K562 (cell line): ENCODE data around the gene ARF1. TPM values are rescaled to one million over a fixed set of nuclear protein-coding genes. Genes with fewer than 3 reads are reported as not detected.

ENCODE experiments used
- ATAC-seq: fragments of 200-7000 bp; cut with Tn5 transposase; 3 replicates; pipeline ENCODE4 v1.9.1; 2020; ENCODE audit warnings: moderate library complexity
- BruUV-seq: library from RNA; stranded (reverse); fragments of 400-500 nt; replicated peaks from 2 replicates; lab custom pipeline; 2021; lab: Mats Ljungman, UMichigan
- CTCF ChIA-PET: fragments of 300-600 bp; formaldehyde crosslinking; extraction: SDS; loops from one replicate; lab custom pipeline; 2021; ENCODE audit warnings: low intra/inter-chr PET ratio; lab: Yijun Ruan, JAX
- POLR2A ChIA-PET: fragments of 300-600, 350-650 bp; sonication (Branson Sonifier 250); formaldehyde crosslinking; extraction: SDS; loops from one replicate; lab custom pipeline; 2021; ENCODE audit warnings: antibody characterized with exemption, inconsistent platforms; lab: Yijun Ruan, JAX
- DNase-seq, 4 experiments: peaks; one replicate each; pipeline versions ENCODE4 v3.0.0 to v3.0.0-alpha.2; 2011 to 2018; ENCODE audit warnings: low spot score in 3 of 4, mixed read lengths in 3 of 4; ENCODE audit errors: extremely low read depth in 1 of 4
- FAIRE-seq: peaks from 2 replicates; lab custom pipeline; 2011; peaks lifted over from hg19 to GRCh38; lab: Jason Lieb, UNC
- H2AFZ ChIP-seq: 2 replicates; pipeline ENCODE4 v1.6.0; 2011; ENCODE audit warnings: low read depth, low read length, control low read depth, inconsistent platforms
- H3K27ac ChIP-seq: fragments of 200-600 bp; 3 replicates; pipeline ENCODE4 v1.8.0; 2011; ENCODE audit warnings: low read depth, mild to moderate bottlenecking, control low read depth, inconsistent platforms, low read length, moderate library complexity, mixed read lengths; ENCODE audit errors: extremely low read depth
- H3K27me3 ChIP-seq, 2 experiments: fragments of 300-600 bp in 1 of 2; 2 replicates in 1 of 2; 3 replicates in 1 of 2; pipeline versions ENCODE4 v1.6.0 to v1.8.0; 2011; ENCODE audit warnings: inconsistent platforms in 2 of 2, low read length in 2 of 2, mild to moderate bottlenecking in 1 of 2, mixed read lengths in 1 of 2, moderate library complexity in 1 of 2; ENCODE audit not compliant: control insufficient read depth in 2 of 2, insufficient read depth in 2 of 2
- H3K36me3 ChIP-seq: fragments of 300-600 bp; 3 replicates; pipeline ENCODE4 v1.8.0; 2011; ENCODE audit warnings: mild to moderate bottlenecking, low read length, inconsistent platforms; ENCODE audit not compliant: control insufficient read depth, insufficient read depth
- H3K4me1 ChIP-seq, 2 experiments: fragments of 200-600 bp in 1 of 2; replicated peaks in 1 of 2; 2 replicates in 1 of 2; 3 replicates in 1 of 2; pipeline versions ENCODE4 v1.5.1 to v1.8.0; 2011; ENCODE audit warnings: inconsistent platforms in 2 of 2, low read length in 2 of 2, mild to moderate bottlenecking in 1 of 2, mixed read lengths in 1 of 2, moderate library complexity in 1 of 2; ENCODE audit not compliant: control insufficient read depth in 2 of 2, insufficient read depth in 2 of 2
- H3K4me2 ChIP-seq: 2 replicates; pipeline ENCODE4 v1.6.1; 2011; ENCODE audit warnings: low read length, control low read depth, inconsistent platforms, mixed read lengths; ENCODE audit not compliant: insufficient read depth
- H3K4me3 ChIP-seq: fragments of 200-600 bp; sonication (generic), shearing (Covaris generic); 2 replicates; pipeline ENCODE4 v1.5.1; 2016; ENCODE audit warnings: control low read depth, inconsistent platforms
- H3K79me2 ChIP-seq: fragments of 200-600 bp; 3 replicates; pipeline ENCODE4 v1.8.0; 2011; ENCODE audit warnings: low read length, inconsistent platforms; ENCODE audit not compliant: control insufficient read depth, insufficient read depth
- H3K9ac ChIP-seq, 2 experiments: 2 replicates each; pipeline versions ENCODE4 v1.6.0 to v1.6.1; 2011; ENCODE audit warnings: low read depth in 2 of 2, low read length in 2 of 2, control low read depth in 1 of 2, inconsistent platforms in 1 of 2, mild to moderate bottlenecking in 1 of 2, mixed read lengths in 1 of 2; ENCODE audit not compliant: insufficient read depth in 1 of 2
- H3K9me1 ChIP-seq: one replicate; pipeline ENCODE4 v1.6.0; 2011; ENCODE audit warnings: inconsistent platforms, mild to moderate bottlenecking, low read length, moderate library complexity; ENCODE audit not compliant: control insufficient read depth, insufficient read depth
- H3K9me3 ChIP-seq: replicated peaks from 2 replicates; pipeline ENCODE4 v1.5.1; 2011; ENCODE audit warnings: low read depth, low read length, inconsistent platforms; ENCODE audit not compliant: control insufficient read depth, insufficient read depth
- H4K20me1 ChIP-seq: replicated peaks from 2 replicates; pipeline ENCODE4 v1.6.1; 2011; ENCODE audit warnings: low read length, inconsistent platforms, mixed read lengths; ENCODE audit not compliant: control insufficient read depth, insufficient read depth
- CREM ChIP-seq: IDR thresholded peaks from 2 replicates; pipeline ENCODE4 v1.6.1; 2014; ENCODE audit warnings: antibody characterized with exemption, low read depth
- POLR2G ChIP-seq: fragments of 200-400 bp; formaldehyde crosslinking; IDR thresholded peaks from 2 replicates; pipeline ENCODE4 v1.6.1; 2017; ENCODE audit warnings: low read depth, mild to moderate bottlenecking, antibody characterized with exemption, low read length, moderate library complexity
- TAF15 ChIP-seq: fragments of 200-400 bp; formaldehyde crosslinking; IDR thresholded peaks from 2 replicates; pipeline ENCODE4 v1.6.1; 2017; ENCODE audit warnings: mild to moderate bottlenecking, low read depth, low read length, moderate library complexity
- WGBS: fragments of 100-300 bp; shearing (Covaris generic); methylation state at CpG from one replicate; pipeline ENCODE4 v1.1.6; 2016; ENCODE audit warnings: low coverage, mixed read lengths; ENCODE audit not compliant: insufficient coverage; ENCODE audit errors: missing lambda C conversion rate; 5-methylcytosine and 5-hydroxymethylcytosine counted together
- in situ Hi-C: fragments of 300-500 bp; cut with MboI; formaldehyde crosslinking; loops from 4 replicates; pipeline ENCODE4 v1.15.0; 2018; ENCODE audit warnings: inconsistent platforms, mixed read lengths
- intact Hi-C: fragments of 100-400 bp; cut with micrococcal nuclease; formaldehyde crosslinking; loops from 2 replicates; pipeline ENCODE4 v1.14.2; 2022
- polyA plus RNA-seq, 8 experiments: library from polyadenylated mRNA; depleted of rRNA in 4 of 8; stranded (reverse) in 5 of 8; unstranded in 3 of 8; fragments of >200 nt; fragmentation: Nextera tagmentation in 2 of 8; fragmentation: Illumina TruSeq in 1 of 8; extraction: Ambion mirVana in 2 of 8; extraction: Trizol in 1 of 8; gene quantifications; 2 replicates each; pipeline versions ENCODE4 v1.2.1 to v1.2.3, GENCODE V29; 2011 to 2014; ENCODE audit warnings: inconsistent platforms in 1 of 8, missing spikeins in 1 of 8
- total RNA-seq, 7 experiments: library from RNA; depleted of rRNA in 6 of 7; stranded (reverse); fragments of >200 nt in 6 of 7; fragmentation: Illumina TruSeq in 2 of 7; extraction: Trizol in 2 of 7; gene quantifications; 2 replicates each; pipeline versions ENCODE4 v1.2.1 to v1.2.3, GENCODE V29; 2011 to 2021; ENCODE audit warnings: low replicate concordance in 1 of 7

The ARF1 gene
- total and polyA plus RNA-seq, 9 of the 15 experiments (the other 6 are each of a cell fraction or from before 2014, with no cell fraction given), result 69.8 to 593 (median 325) TPM

- Histone ChIP-seq H3K4me1 (peaks cover 0 to 27% of the 10 kb centered on the region in 2 experiments; a peak in 2 of 5 replicates), H3K9me1 (no peaks in the 10 kb centered on the region), H3K79me2 (no peaks in the 10 kb centered on the region), H3K27ac (no peak overlapping the region), H3K36me3 (no peaks in the 10 kb centered on the region), H3K4me3 (no peak overlapping the region), H4K20me1 (peaks cover 34% of the 10 kb centered on the region), H3K4me2 (no peak overlapping the region), H2AFZ (no peak overlapping the region), H3K9ac (peak overlapping the region in 1 of 2 experiments; percentile 14; a peak in 2 of 4 replicates), H3K9me3 (no peaks in the 10 kb centered on the region), H3K27me3 (peaks cover 3 to 29% of the 10 kb centered on the region in 2 experiments; a peak in 3 of 5 replicates)
- DNase-seq (no peak), ATAC-seq (no peak), FAIRE-seq (no peak)
- POLR2A ChIA-PET, result interaction anchor here (0.6 to 1.6 kb wide), 3 partner anchors 11 to 1554 kb away, joined by 3 to 7 read pairs (median 3); no protein-coding TSS in a partner anchor
- CTCF ChIA-PET, result interaction anchor here (1.5 kb wide), 1 partner anchor 591 kb away, joined by 4 read pairs; no protein-coding TSS in a partner anchor
- BruUV-seq, result no TSS peak
- TF ChIP-seq POLR2G, result peak; percentile 48
- TF ChIP-seq CREM, result no peak
- 0 out of 2 replicates have a peak, but pooled peaks have one; percentile 28 for TF ChIP-seq TAF15
- intact Hi-C loops, result no loop called here
- WGBS, result 15% methylated on average over 19 of the region's 23 CpGs
- in situ Hi-C loops, result no loop called here
These were observed 9.2 kb upstream of the ARF1 start for GRCh38 chr1:228073061-228073856.
